Mucosa of descending colon (tissue), 3 donors: ENCODE data around the gene COL18A1. TPM values are rescaled to one million over a fixed set of nuclear protein-coding genes. Genes with fewer than 3 reads are reported as not detected.

Experiments used
- ATAC-seq: fragments of 200-7000 bp; cut with Tn5 transposase; one replicate; pipeline ENCODE4 v1.9.1; 2020; ENCODE audit warnings: mild to moderate bottlenecking, moderate library complexity
- DNase-seq, 3 donors: peaks; one replicate each; pipeline ENCODE4 v3.0.0-alpha.2; 2020
- H3K36me3 ChIP-seq: fragments of 200-600 bp; one replicate; pipeline ENCODE4 v1.8.0; 2021; ENCODE audit warnings: low read depth, mild to moderate bottlenecking
- H3K4me1 ChIP-seq: fragments of 200-600 bp; one replicate; pipeline ENCODE4 v1.8.0; 2021; ENCODE audit warnings: low read depth, mild to moderate bottlenecking
- H3K4me3 ChIP-seq: fragments of 200-600 bp; one replicate; pipeline ENCODE4 v1.8.0; 2021; ENCODE audit warnings: mild to moderate bottlenecking
- H3K9me3 ChIP-seq: fragments of 200-600 bp; one replicate; pipeline ENCODE4 v1.8.0; 2021; ENCODE audit warnings: mild to moderate bottlenecking
- CTCF ChIP-seq: fragments of 200-600 bp; IDR thresholded peaks from one replicate; pipeline ENCODE4 v1.8.0; 2022; ENCODE audit warnings: antibody characterized with exemption, mild to moderate bottlenecking
- intact Hi-C, 2 donors: fragments of 100-400 bp; cut with DNase I in 1 of 2; cut with micrococcal nuclease in 1 of 2; formaldehyde crosslinking; loops; one replicate each; pipeline versions ENCODE4 v1.11.0 to v1.11.1; 2022; cut with DNase I, micrococcal nuclease
- total RNA-seq, 3 donors: library from RNA; stranded (reverse); fragmentation: NEBNext Ultra II Directional in 2 of 3; extraction: Animal tissue kit (Norgen Biotek cat#: 25700) in 2 of 3; gene quantifications; one replicate each; pipeline versions ENCODE4 v1.2.1 to v1.2.4, GENCODE V29; 2021 to 2023
- donor health status: DM: no; HTN: no; CAD: no; lungs with moderate emphysema.
- donor health status: DM: no; HTN: no; CAD: no.
- donor health status: DM: no; HTN: yes; CAD: no.

COL18A1 gene
- total RNA-seq, 3 donors from 2014 or later = 4.6 to 46.9 (median 21.3) TPM

DNA sequence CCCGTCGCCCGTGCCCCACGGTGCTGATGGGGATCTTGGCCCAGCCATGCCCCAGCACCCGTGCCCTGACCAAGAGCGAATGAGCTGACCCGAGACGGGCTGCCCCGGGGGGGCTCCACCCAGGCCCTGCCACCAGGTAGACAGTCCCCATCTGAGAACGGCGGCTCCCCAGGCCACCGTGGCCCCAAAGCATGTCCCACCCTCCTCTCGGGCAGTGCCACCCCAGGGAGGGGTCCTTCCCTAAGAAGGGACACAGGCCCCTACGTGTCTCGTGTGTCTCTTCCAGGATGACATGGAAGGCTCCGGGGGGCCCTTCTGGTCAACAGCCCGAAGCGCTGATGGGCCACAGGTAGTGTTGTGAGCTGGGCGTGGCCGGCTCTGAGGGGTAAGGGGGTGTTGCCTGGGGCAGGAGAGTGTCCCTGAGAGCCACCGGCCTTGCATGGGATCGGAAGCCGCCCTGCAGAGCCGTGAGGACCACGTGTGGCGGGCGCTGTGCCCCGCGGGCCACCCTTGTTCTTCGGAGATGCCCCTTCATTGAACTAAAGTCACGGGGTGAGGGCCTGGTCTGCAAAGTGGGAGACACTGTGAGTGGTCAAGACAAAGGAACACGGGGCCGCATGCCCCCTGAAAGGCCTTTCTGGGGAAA lies 82.3 kb downstream of the COL18A1 start:
- H3K4me1 ChIP-seq = no peaks in the 10 kb centered on the region
- no peak for TF ChIP-seq CTCF
- intact Hi-C loops = no loop called here
- no peak overlapping the region for H3K4me3 ChIP-seq
- no peaks in the 10 kb centered on the region for H3K36me3 ChIP-seq
- DNase-seq = no peak
- no peak for ATAC-seq
- H3K9me3 ChIP-seq = no peaks in the 10 kb centered on the region

GRCh38 chr21:45487891-45488600 lies 83.1 kb downstream of the COL18A1 start:
- DNase-seq (no peak), ATAC-seq (no peak)
- intact Hi-C loops = no loop called here
- no peaks in the 10 kb centered on the region for H3K36me3 ChIP-seq
- no peaks in the 10 kb centered on the region for H3K9me3 ChIP-seq
- TF ChIP-seq CTCF = no peak
- H3K4me3 ChIP-seq = no peak overlapping the region
- no peaks in the 10 kb centered on the region for H3K4me1 ChIP-seq

- H3K9me3 ChIP-seq = no peaks in the 10 kb centered on the region
- TF ChIP-seq CTCF = no peak
- no peaks in the 10 kb centered on the region for H3K36me3 ChIP-seq
- H3K4me1 ChIP-seq = no peaks in the 10 kb centered on the region
- ATAC-seq (no peak), DNase-seq (no peak)
- no peak overlapping the region for H3K4me3 ChIP-seq
- intact Hi-C loops = no loop called here
Observed at GRCh38 chr21:45488931-45489721, 84.2 kb downstream of the COL18A1 start.

DNA sequence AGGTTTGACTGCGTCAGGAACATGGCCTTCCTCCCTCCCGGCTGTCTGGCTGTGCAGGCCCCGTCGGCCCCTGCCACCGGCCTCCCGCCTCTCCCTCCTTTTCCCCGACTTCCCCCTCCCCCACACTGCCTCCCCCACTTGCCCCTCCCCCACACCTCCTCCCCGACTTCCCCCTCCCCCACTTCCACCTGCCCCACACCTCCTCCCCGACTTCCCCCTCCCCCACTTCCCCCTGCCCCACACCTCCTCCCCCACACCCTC lies 84.7 kb downstream of the COL18A1 start:
- TF ChIP-seq CTCF = no peak

DNA sequence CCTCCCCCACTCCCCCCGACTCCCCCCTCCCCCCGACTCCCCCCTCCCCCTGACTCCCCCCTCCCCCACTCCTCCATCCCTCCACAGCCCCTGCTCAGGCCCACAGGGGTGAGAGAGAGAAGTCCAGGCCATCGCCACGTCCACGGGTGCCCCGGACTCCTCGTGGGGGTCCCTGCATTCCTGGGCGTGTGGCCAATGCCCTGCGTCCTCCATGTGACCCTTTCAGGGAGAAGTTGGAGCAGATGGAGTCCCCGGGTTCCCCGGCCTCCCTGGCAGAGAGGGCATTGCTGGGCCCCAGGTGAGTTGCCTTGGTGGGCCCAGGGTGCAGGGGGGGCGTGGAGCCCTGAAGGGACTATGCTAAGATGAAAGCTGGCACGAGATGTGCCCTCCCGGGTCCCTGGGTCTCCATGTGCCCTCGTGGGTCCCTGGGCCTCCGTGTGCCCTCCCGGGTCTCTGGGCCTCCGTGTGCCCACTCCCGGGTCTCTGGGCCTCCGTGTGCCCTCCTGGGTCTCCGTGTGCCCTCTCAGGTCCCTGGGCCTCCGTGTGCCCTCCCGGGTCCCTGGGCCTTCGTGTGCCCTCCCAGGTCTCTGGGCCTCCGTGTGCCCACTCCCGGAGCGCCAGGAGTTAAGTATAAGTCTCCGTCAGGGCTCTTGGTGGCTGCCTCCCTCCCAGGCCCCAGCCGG lies 85.2 kb downstream of the COL18A1 start:
- TF ChIP-seq CTCF = no peak
- H3K9me3 ChIP-seq = no peaks in the 10 kb centered on the region
- H3K4me3 ChIP-seq = no peak overlapping the region
- no peaks in the 10 kb centered on the region for H3K36me3 ChIP-seq
- intact Hi-C loops = no loop called here
- no peaks in the 10 kb centered on the region for H3K4me1 ChIP-seq
- DNase-seq (no peak), ATAC-seq (no peak)

More for the DNA sequence above, 84.7 kb downstream of the COL18A1 start:
- no peak for DNase-seq
- Histone ChIP-seq H3K4me1 (no peaks in the 10 kb centered on the region), H3K36me3 (no peaks in the 10 kb centered on the region), H3K9me3 (no peaks in the 10 kb centered on the region), H3K4me3 (no peak overlapping the region)
- no peak for ATAC-seq
- intact Hi-C loops = no loop called here
